B cell (primary cell): ENCODE results near the gene PRKAG2. TPM values are rescaled to one million over a fixed set of nuclear protein-coding genes. Genes with fewer than 3 reads are reported as not detected.

Source experiments
- ATAC-seq: fragments of 200-7000 bp; cut with Tn5 transposase; one replicate; pipeline ENCODE4 v1.10.0; 2021; ENCODE audit warnings: low read depth, mild to moderate bottlenecking, moderate number of reproducible peaks, moderate library complexity
- CTCF ChIA-PET: fragments of 350-600 bp; sonication (Branson Sonifier 250); formaldehyde crosslinking; loops from one replicate; lab custom pipeline; 2021; ENCODE audit warnings: antibody characterized with exemption, inconsistent platforms; lab: Charles Lee
- POLR2A ChIA-PET: fragments of 350-600 bp; sonication (Branson Sonifier 250); formaldehyde crosslinking; loops from one replicate; lab custom pipeline; 2021; ENCODE audit warnings: antibody characterized with exemption; lab: Charles Lee
- DNase-seq: peaks from one replicate; pipeline ENCODE4 v3.0.0; 2013
- H2AFZ ChIP-seq: 2 replicates; pipeline ENCODE4 v1.6.1; 2012; ENCODE audit warnings: mild to moderate bottlenecking, low read depth, low read length; ENCODE audit not compliant: insufficient read depth, poor library complexity, severe bottlenecking
- H3K27ac ChIP-seq, 2 donors: 1 replicate in 1 of 2; 2 replicates in 1 of 2; pipeline ENCODE4 v1.5.1; 2012 to 2013; ENCODE audit warnings: low read length in 2 of 2, mild to moderate bottlenecking in 2 of 2, moderate library complexity in 1 of 2
- H3K27me3 ChIP-seq, 4 experiments: fragments of 200-600 bp in 1 of 4; sonication (generic) in 1 of 4; replicated peaks in 1 of 4; 1 replicate in 2 of 4; 2 replicates in 2 of 4; pipeline versions ENCODE4 v1.6.1 to v1.7.0; 2013 to 2016; ENCODE audit warnings: low read length in 3 of 4, mild to moderate bottlenecking in 2 of 4, mixed read lengths in 1 of 4, moderate library complexity in 1 of 4; ENCODE audit not compliant: insufficient read depth in 4 of 4, control insufficient read depth in 3 of 4; ENCODE audit errors: control extremely low read depth in 1 of 4
- H3K36me3 ChIP-seq, 2 experiments: replicated peaks in 1 of 2; 1 replicate in 1 of 2; 2 replicates in 1 of 2; pipeline versions ENCODE4 v1.6.1 to v1.7.1; 2013; ENCODE audit warnings: low read length in 1 of 2; ENCODE audit not compliant: insufficient read depth in 2 of 2, control insufficient read depth in 1 of 2; ENCODE audit errors: control extremely low read depth in 1 of 2, extremely low read depth in 1 of 2
- H3K4me1 ChIP-seq, 2 donors: fragments of 200-600 bp in 1 of 2; sonication (generic) in 1 of 2; 1 replicate in 1 of 2; 2 replicates in 1 of 2; pipeline versions ENCODE4 v1.5.1 to v1.6.1; 2013 to 2017; ENCODE audit warnings: low read length in 2 of 2; ENCODE audit not compliant: control insufficient read depth in 2 of 2, insufficient read depth in 2 of 2
- H3K4me2 ChIP-seq: replicated peaks from 2 replicates; pipeline ENCODE3; 2012; ENCODE audit warnings: mild to moderate bottlenecking, low read depth, low read length; ENCODE audit not compliant: poor library complexity, severe bottlenecking
- H3K4me3 ChIP-seq, 5 experiments: fragments of 200-600 bp in 1 of 5; sonication (generic) in 1 of 5; 1 replicate in 3 of 5; 2 replicates in 2 of 5; pipeline versions ENCODE4 v1.5.1 to v1.7.0; 2011 to 2016; ENCODE audit warnings: low read length in 4 of 5, mild to moderate bottlenecking in 4 of 5, low read depth in 2 of 5, control low read depth in 1 of 5, moderate library complexity in 1 of 5; ENCODE audit not compliant: insufficient read depth in 1 of 5; ENCODE audit errors: control extremely low read depth in 1 of 5, extremely low read depth in 1 of 5
- H3K79me2 ChIP-seq: fragments of 200-600 bp; sonication (generic); one replicate; pipeline ENCODE4 v1.6.0; 2016; ENCODE audit warnings: low read length; ENCODE audit not compliant: control insufficient read depth, insufficient read depth
- H3K9ac ChIP-seq: fragments of 200-600 bp; sonication (generic); 2 replicates; pipeline ENCODE4 v1.6.1; 2017; ENCODE audit warnings: mild to moderate bottlenecking, low read length, moderate library complexity
- H3K9me3 ChIP-seq, 3 donors: one replicate each; pipeline versions ENCODE4 v1.6.1 to v1.7.1; 2013; ENCODE audit warnings: low read length in 2 of 3; ENCODE audit not compliant: control insufficient read depth in 2 of 3, insufficient read depth in 1 of 3; ENCODE audit errors: control extremely low read depth in 1 of 3
- H4K20me1 ChIP-seq: 2 replicates; pipeline ENCODE4 v1.6.0; 2012; ENCODE audit warnings: mild to moderate bottlenecking, low read length; ENCODE audit not compliant: insufficient read depth, control insufficient read depth, poor library complexity, severe bottlenecking
- H3K27ac Mint-ChIP-seq: one replicate; pipeline ENCODE4 v1.8.0; 2021; ENCODE audit warnings: mixed read lengths
- H3K27me3 Mint-ChIP-seq: one replicate; pipeline ENCODE4 v1.8.0; 2021; ENCODE audit warnings: mixed read lengths
- H3K4me1 Mint-ChIP-seq: one replicate; pipeline ENCODE4 v1.8.0; 2021; ENCODE audit warnings: mixed read lengths
- H3K4me3 Mint-ChIP-seq: one replicate; pipeline ENCODE4 v1.8.0; 2021; ENCODE audit warnings: mixed read lengths
- H3K9me3 Mint-ChIP-seq: one replicate; pipeline ENCODE4 v1.8.0; 2022; ENCODE audit warnings: mixed read lengths; ENCODE audit not compliant: insufficient read depth
- CTCF ChIP-seq: fragments of 200-600 bp; IDR thresholded peaks from one replicate; pipeline ENCODE4 v1.8.0; 2022; ENCODE audit warnings: antibody characterized with exemption, mild to moderate bottlenecking
- EZH2 ChIP-seq: IDR thresholded peaks from 2 replicates; pipeline ENCODE4 v1.6.1; 2012; ENCODE audit warnings: borderline replicate concordance, low read depth, mild to moderate bottlenecking, moderate library complexity, low read length; ENCODE audit not compliant: insufficient read depth, poor library complexity, severe bottlenecking
- WGBS: methylation state at CpG from one replicate; pipeline ENCODE4 v1.1.5; 2013; ENCODE audit warnings: missing lambda C conversion rate; ENCODE audit not compliant: insufficient coverage; 5-methylcytosine and 5-hydroxymethylcytosine counted together
- intact Hi-C: fragments of 100-400 bp; cut with micrococcal nuclease; formaldehyde crosslinking; loops from one replicate; pipeline ENCODE4 v1.10.0; 2022
- polyA plus RNA-seq: library from polyadenylated mRNA; depleted of rRNA; stranded (reverse); fragments of >200 nt; gene quantifications from 2 replicates; pipeline ENCODE4 v1.2.3, GENCODE V29; 2012
- total RNA-seq, 2 donors: library from RNA; stranded (reverse); fragments of 120-200 nt in 1 of 2; gene quantifications; 1 replicate in 1 of 2; 2 replicates in 1 of 2; pipeline versions ENCODE4 v1.2.3 to v1.2.4, GENCODE V29; 2013 to 2022

Gene PRKAG2
- total and polyA plus RNA-seq, 2 donors (not counting 1 experiment from before 2014, with no cell fraction given), result 22.1 to 56.3 TPM

GRCh38 chr7:151926336-151926712 lies 49.4 kb upstream of the PRKAG2 start:
- Mint-ChIP-seq H3K4me1 (peaks cover 9% of the 10 kb centered on the region), H3K27me3 (peaks cover 21% of the 10 kb centered on the region), H3K4me3 (no peak overlapping the region), H3K27ac (no peak overlapping the region), H3K9me3 (no peaks in the 10 kb centered on the region)
- ATAC-seq (no peak), DNase-seq (no peak)
- H3K4me2 ChIP-seq, result no peak overlapping the region
- ChIA-PET POLR2A (interaction anchor here (1.1 kb wide), 1 partner anchor 8 kb away, joined by 3 read pairs; no protein-coding TSS in a partner anchor), CTCF (interaction anchor here (1.3 to 1.5 kb wide), 2 partner anchors 143 to 145 kb away, joined by 3 to 4 read pairs; no protein-coding TSS in a partner anchor)
- no peaks in the 10 kb centered on the region for H3K9me3 ChIP-seq
- no peaks in the 10 kb centered on the region for H4K20me1 ChIP-seq
- intact Hi-C loops, result no loop called here
- no peak overlapping the region for H3K4me3 ChIP-seq
- H2AFZ ChIP-seq, result peak overlapping the region; percentile 62
- no peaks in the 10 kb centered on the region for H3K36me3 ChIP-seq
- WGBS, result 94% methylated on average over 3 of the region's 5 CpGs
- H3K9ac ChIP-seq, result no peak overlapping the region
- TF ChIP-seq CTCF (no peak), EZH2 (no peak)
- no peaks in the 10 kb centered on the region for H3K79me2 ChIP-seq
- no peak overlapping the region for H3K27ac ChIP-seq
- peaks cover 0 to 8% of the 10 kb centered on the region in 2 donors for H3K4me1 ChIP-seq
- H3K27me3 ChIP-seq, result peaks cover 0 to 8% (median 2%) of the 10 kb centered on the region in 4 experiments
